ENCODE results near the gene XPNPEP1. TPM values are rescaled to one million over a fixed set of nuclear protein-coding genes. Genes with fewer than 3 reads are reported as not detected.
A peak's percentile ranks its signal among the peaks of the same experiment; 100 is the strongest.

Gene XPNPEP1
- total and polyA plus RNA-seq, 2 of the 4 experiments (the other 2 are of a cell fraction) = 164 to 311 TPM

DNA sequence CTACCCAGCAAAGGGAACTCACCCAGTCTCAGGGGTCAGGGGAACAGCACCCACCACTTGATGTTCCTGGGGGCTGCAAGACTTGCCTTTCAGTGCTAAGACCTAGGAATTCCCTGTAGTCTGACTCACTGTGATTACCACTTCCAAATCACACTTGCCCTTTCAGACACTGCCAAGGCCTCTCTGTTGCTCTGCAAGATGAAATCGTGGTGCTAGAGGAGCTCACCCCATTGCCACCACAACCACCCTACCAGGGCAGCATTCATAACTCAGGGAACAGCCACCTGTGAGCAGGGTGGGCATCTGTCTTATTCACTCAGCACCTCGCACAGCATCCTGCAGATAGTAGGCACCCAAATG is 36.5 kb downstream of the XPNPEP1 start:
- Histone ChIP-seq H2BK120ac (ENCODE audit: low read depth, low read length) (no peak overlapping the region; the same call in 1 of the 2 replicates), H4K5ac (ENCODE audit: low read depth, low read length) (no peak overlapping the region), H3K4me1 (ENCODE audit: control insufficient read depth, insufficient read depth, low read length) (peaks cover 18% of the 10 kb centered on the region), H3K4me2 (ENCODE audit: low read depth, low read length) (no peak overlapping the region), H3K9me3 (ENCODE audit: control insufficient read depth, insufficient read depth, low read length) (no peaks in the 10 kb centered on the region), H2BK5ac (ENCODE audit: low read depth, low read length, poor library complexity, severe bottlenecking) (no peak overlapping the region), H3K4me3 (ENCODE audit: insufficient read depth, low read depth, low read length) (no peak overlapping the region), H3K18ac (ENCODE audit: low read depth, low read length) (no peak overlapping the region; the same call in 1 of the 2 replicates), H3K27me3 (ENCODE audit: control insufficient read depth, insufficient read depth, low read length) (no peaks in the 10 kb centered on the region), H3K9me1 (ENCODE audit: insufficient read depth, low read length) (peaks cover 6% of the 10 kb centered on the region), H4K8ac (ENCODE audit: low read depth in 2 of 2, low read length in 2 of 2) (peak overlapping the region in 1 of 2 experiments; percentile 18; a peak in 1 of 4 replicates), H2AK9ac (replicated peaks; ENCODE audit: low read depth, low read length, poor library complexity) (no peak overlapping the region), H2BK20ac (ENCODE audit: low read depth, low read length) (peak overlapping the region; percentile 53; the same call in 1 of the 2 replicates), H4K20me1 (ENCODE audit: insufficient read depth, low read length) (0 out of 2 replicates have a peak, but pooled peaks cover 11% of the 10 kb centered on the region), H3K23ac (ENCODE audit: low read depth, low read length) (no peak overlapping the region; the same call in 1 of the 2 replicates), H3K36me3 (ENCODE audit: control insufficient read depth, insufficient read depth, low read length) (peaks cover 40% of the 10 kb centered on the region), H3K56ac (ENCODE audit: extremely low read depth, insufficient read depth, low read length) (no peak overlapping the region), H3K4ac (ENCODE audit: low read depth, low read length) (peak overlapping the region; percentile 39; the same call in 1 of the 2 replicates), H2AFZ (replicated peaks; ENCODE audit: low read length, poor library complexity) (no peak overlapping the region), H3K9ac (ENCODE audit: low read depth, low read length) (no peak overlapping the region), H3K79me1 (ENCODE audit: low read depth in 1 of 2, low read length in 2 of 2) (peaks cover 10 to 51% of the 10 kb centered on the region in 2 experiments; a peak in 3 of 4 replicates), H3K27ac (ENCODE audit: insufficient read depth, low read length) (peak overlapping the region; percentile 63; the same call in 1 of the 2 replicates), H3K14ac (replicated peaks; ENCODE audit: low read depth, low read length) (peak overlapping the region; percentile 51), H2BK15ac (ENCODE audit: low read depth, low read length) (no peak overlapping the region), H4K91ac (ENCODE audit: insufficient read depth, low read depth, low read length) (no peak overlapping the region), H2AK5ac (ENCODE audit: low read depth, low read length) (peak overlapping the region; percentile 52)
- ChIA-PET POLR2A (ENCODE audit: unreplicated experiment) (no interaction called here), CTCF (no interaction called here)
- no CpG with 5 or more reads among the region's 2 CpGs for WGBS, 2 experiments (ENCODE audit: extremely low coverage in 2 of 2, insufficient read length in 1 of 2)
- no TSS peak for BruUV-seq (replicated peaks)
- ATAC-seq (ENCODE audit: low read depth) (no peak), DNase-seq (peak; percentile 26)
- TF ChIP-seq RFX5 (IDR thresholded peaks at IDR 0.05; ENCODE audit: low read depth, low read length) = no peak
- no peak for TF ChIP-seq POLR2A (IDR thresholded peaks at IDR 0.05; ENCODE audit: low read depth, low read length)
- TF ChIP-seq MAFK (IDR thresholded peaks at IDR 0.05; ENCODE audit: low read depth, low read length) = no peak
- no peak for TF ChIP-seq FOS (IDR thresholded peaks at IDR 0.05; ENCODE audit: low read depth, low read length)
- intact Hi-C loops (cut with micrococcal nuclease) = loop anchor here (5.0 kb wide), 1 partner anchor 81 kb away; no protein-coding TSS in a partner anchor
- dilution Hi-C loops (cut with HindIII; ENCODE audit: low sequenced_read_pairs, unreplicated experiment) = no loop called here
- in situ Hi-C loops (cut with MboI; ENCODE audit: low sequenced_read_pairs) = no loop called here

All from IMR-90 (cell line).